HUES64 (cell line): ENCODE data around the gene CREBBP.
"Not testable (repeated sequence)": the region's sequence is repeated elsewhere in the genome, so short reads cannot be mapped to it uniquely, and the experiment has no call there.

Source experiments
- H3K27ac ChIP-seq: 2 replicates; pipeline ENCODE4 v1.7.0; 2013; ENCODE audit warnings: low read depth, low read length, inconsistent platforms
- H3K27me3 ChIP-seq: 2 replicates; pipeline ENCODE4 v1.6.1; 2013; ENCODE audit warnings: mild to moderate bottlenecking, low read length; ENCODE audit not compliant: insufficient read depth
- H3K36me3 ChIP-seq: 2 replicates; pipeline ENCODE4 v1.6.1; 2013; ENCODE audit warnings: mild to moderate bottlenecking, low read length; ENCODE audit not compliant: insufficient read depth
- H3K4me1 ChIP-seq: 2 replicates; pipeline ENCODE4 v1.6.1; 2013; ENCODE audit warnings: mild to moderate bottlenecking, low read length, moderate library complexity; ENCODE audit not compliant: insufficient read depth
- H3K4me3 ChIP-seq: 2 replicates; pipeline ENCODE4 v1.5.1; 2013; ENCODE audit warnings: mild to moderate bottlenecking, low read length, moderate library complexity
- H3K9ac ChIP-seq: 2 replicates; pipeline ENCODE4 v1.6.1; 2013; ENCODE audit warnings: mild to moderate bottlenecking, low read depth, low read length
- H3K9me3 ChIP-seq: 2 replicates; pipeline ENCODE4 v1.6.1; 2013; ENCODE audit warnings: low read depth, low read length; ENCODE audit not compliant: insufficient read depth
- WGBS: fragments of 150-250, 120-280 bp; methylation state at CpG from one replicate; pipeline ENCODE4 v1.1.7; 2013; ENCODE audit warnings: missing lambda C conversion rate; 5-methylcytosine and 5-hydroxymethylcytosine counted together

CREBBP gene

GRCh38 chr16:3717235-3718018 lies 163.1 kb downstream of the CREBBP start, which contains the start of gene TRAP1:
Gene TRAP1 (minus strand): TSS chr16:3717524. CDS start chr16:3717508, 16 bp downstream.
- WGBS = 1% methylated on average over 95 of the region's 95 CpGs
- Histone ChIP-seq H3K9ac (peak within 1 kb of the TSS; percentile 93), H3K27me3 (no peaks in the 10 kb centered on the region), H3K27ac (peak within 1 kb of the TSS; percentile 50), H3K4me1 (peaks cover 9% of the 10 kb centered on the region; the same call in 1 of the 2 replicates), H3K9me3 (no peaks in the 10 kb centered on the region), H3K4me3 (peak within 1 kb of the TSS; percentile 80), H3K36me3 (peaks cover 14% of the 10 kb centered on the region)

DNA sequence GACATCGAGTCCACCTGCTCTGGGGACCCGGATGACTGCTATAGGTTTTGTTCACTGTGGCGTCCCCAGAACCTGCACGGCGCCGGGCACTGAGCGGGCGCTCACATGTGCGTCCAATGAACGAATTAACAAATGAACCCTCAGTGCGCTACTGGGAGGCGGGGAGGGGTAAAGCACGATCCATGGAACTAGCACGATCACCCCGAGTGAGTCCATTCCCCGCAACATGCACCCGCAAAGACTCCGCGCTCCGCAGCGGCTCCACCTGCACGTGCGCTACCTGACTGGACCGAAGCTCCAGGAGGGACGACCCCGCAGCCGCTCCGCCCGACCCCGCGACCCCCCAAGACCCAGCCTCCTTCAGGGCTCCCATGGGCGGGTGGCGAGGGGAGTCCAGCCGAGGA lies 163.7 kb downstream of the CREBBP start:
- under 1% methylated on average over 34 of the region's 34 CpGs for WGBS
- peaks cover 14% of the 10 kb centered on the region for H3K36me3 ChIP-seq
- H3K27me3 ChIP-seq = no peaks in the 10 kb centered on the region
- peak overlapping the region; percentile 93 for H3K9ac ChIP-seq
- H3K9me3 ChIP-seq = no peaks in the 10 kb centered on the region
- peaks cover 9% of the 10 kb centered on the region; the same call in 1 of the 2 replicates for H3K4me1 ChIP-seq
- peak overlapping the region; percentile 39; the same call in 1 of the 2 replicates for H3K27ac ChIP-seq
- H3K4me3 ChIP-seq = peak overlapping the region; percentile 80

DNA sequence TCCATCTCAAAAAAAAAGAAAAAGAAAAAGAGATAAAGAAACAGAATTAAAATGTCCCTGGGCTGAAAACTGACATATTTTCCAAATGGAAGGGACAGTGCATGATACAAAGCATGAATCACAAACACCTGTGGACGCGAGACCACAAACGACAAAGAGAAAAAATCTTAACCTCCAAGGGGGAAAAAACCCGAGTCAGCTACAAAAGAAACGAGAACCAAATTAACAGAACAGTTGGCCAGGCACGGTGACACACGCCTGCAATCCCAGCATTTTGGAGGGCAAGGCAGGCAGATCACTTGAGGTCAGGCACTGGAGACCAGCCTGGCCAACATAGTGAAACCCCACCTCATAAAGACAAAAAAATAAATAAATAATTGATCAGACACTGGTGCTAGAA lies 165.1 kb downstream of the CREBBP start:
- 93% methylated on average over 7 of the region's 7 CpGs for WGBS
- peaks cover 9% of the 10 kb centered on the region; the same call in 1 of the 2 replicates for H3K4me1 ChIP-seq
- H3K9me3 ChIP-seq = no peaks in the 10 kb centered on the region
- no peak overlapping the region for H3K9ac ChIP-seq
- no peak overlapping the region for H3K27ac ChIP-seq
- H3K27me3 ChIP-seq = no peaks in the 10 kb centered on the region
- no peak overlapping the region for H3K4me3 ChIP-seq
- H3K36me3 ChIP-seq = peaks cover 16% of the 10 kb centered on the region

DNA sequence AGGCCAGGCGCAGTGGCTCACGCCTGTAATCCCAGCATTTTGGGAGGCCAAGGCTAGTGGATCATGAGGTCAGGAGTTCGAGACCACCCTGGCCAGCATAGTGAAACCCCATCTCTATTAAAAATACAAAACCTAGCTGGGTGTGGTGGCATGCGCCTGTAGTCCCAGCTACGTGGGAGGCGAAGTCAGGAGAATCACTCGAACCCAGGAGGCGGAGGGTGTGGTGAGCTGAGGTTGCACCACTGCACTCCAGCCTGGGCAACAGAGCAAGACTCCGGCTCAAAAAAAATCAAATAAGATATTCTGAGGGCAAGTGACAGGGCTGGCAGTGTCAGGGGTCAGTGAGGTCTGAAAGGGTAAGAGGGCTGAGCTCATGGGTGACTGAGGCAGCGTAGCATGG lies 166.1 kb downstream of the CREBBP start:
- H3K27me3 ChIP-seq, H3K4me3 ChIP-seq, H3K9ac ChIP-seq, H3K27ac ChIP-seq, H3K9me3 ChIP-seq, H3K4me1 ChIP-seq: not testable (repeated sequence)
- WGBS = 96% methylated on average over 10 of the region's 10 CpGs
- peaks cover 19% of the 10 kb centered on the region for H3K36me3 ChIP-seq

- peaks cover 23% of the 10 kb centered on the region for H3K36me3 ChIP-seq
Observed at GRCh38 chr16:3713587-3714242, 166.8 kb downstream of the CREBBP start.

GRCh38 chr16:3712861-3713372 lies 167.6 kb downstream of the CREBBP start:
- H3K9me3 ChIP-seq = no peaks in the 10 kb centered on the region
- peaks cover 6% of the 10 kb centered on the region; the same call in 1 of the 2 replicates for H3K4me1 ChIP-seq
- 88% methylated on average over 16 of the region's 16 CpGs for WGBS
- no peaks in the 10 kb centered on the region for H3K27me3 ChIP-seq
- H3K27ac ChIP-seq = no peak overlapping the region; the same call in 1 of the 2 replicates
- H3K9ac ChIP-seq = no peak overlapping the region
- H3K4me3 ChIP-seq = no peak overlapping the region
- H3K36me3 ChIP-seq = peaks cover 23% of the 10 kb centered on the region

More at GRCh38 chr16:3713587-3714242, 166.8 kb downstream of the CREBBP start:
- H3K9me3 ChIP-seq = no peaks in the 10 kb centered on the region
- peak overlapping the region; percentile 5; the same call in 1 of the 2 replicates for H3K27ac ChIP-seq
- H3K27me3 ChIP-seq = no peaks in the 10 kb centered on the region
- peaks cover 9% of the 10 kb centered on the region; the same call in 1 of the 2 replicates for H3K4me1 ChIP-seq
- no peak overlapping the region for H3K4me3 ChIP-seq
- no peak overlapping the region for H3K9ac ChIP-seq
- 93% methylated on average over 15 of the region's 15 CpGs for WGBS

DNA sequence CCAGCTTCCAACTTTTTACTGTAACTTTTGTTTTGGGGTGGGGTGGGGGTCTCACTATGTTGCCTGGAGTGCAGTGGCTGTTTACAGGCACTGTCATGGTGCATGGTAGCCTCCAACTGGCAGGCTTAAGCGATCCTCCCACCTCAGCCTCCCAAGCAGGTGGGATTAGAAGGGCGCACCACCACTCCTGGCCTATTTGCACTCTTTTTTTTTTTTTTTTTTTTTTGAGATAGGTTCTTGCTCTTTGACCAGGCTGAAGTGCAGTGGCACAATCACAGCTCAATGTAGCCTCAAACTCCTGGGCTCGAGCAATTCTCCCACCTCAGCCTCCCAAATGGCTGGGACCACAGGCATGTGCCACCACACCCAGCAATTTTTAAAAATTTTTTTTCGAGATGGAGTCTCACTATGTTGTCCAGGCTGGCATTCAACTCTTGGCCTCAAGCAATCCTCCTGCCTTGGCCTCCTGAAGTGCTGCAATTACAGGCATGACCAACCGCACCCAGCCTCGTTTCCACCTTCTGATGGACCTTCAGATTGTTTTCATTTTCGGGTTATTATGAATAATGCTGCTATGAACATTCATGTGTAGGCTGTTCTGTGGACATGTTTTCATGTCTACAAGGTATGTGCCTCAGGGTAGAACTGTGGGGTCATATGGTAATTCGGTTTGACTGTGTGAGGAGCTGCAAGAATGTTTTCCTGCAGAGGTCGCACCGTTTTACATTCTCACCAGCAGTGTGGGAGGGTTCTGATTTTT lies 174.1 kb downstream of the CREBBP start:
- Histone ChIP-seq H3K4me1 (no peaks in the 10 kb centered on the region), H3K27me3 (no peaks in the 10 kb centered on the region), H3K27ac (no peak overlapping the region), H3K36me3 (peaks cover 13% of the 10 kb centered on the region), H3K4me3 (no peak overlapping the region), H3K9ac (no peak overlapping the region), H3K9me3 (no peaks in the 10 kb centered on the region)
- WGBS = 93% methylated on average over 8 of the region's 10 CpGs

DNA sequence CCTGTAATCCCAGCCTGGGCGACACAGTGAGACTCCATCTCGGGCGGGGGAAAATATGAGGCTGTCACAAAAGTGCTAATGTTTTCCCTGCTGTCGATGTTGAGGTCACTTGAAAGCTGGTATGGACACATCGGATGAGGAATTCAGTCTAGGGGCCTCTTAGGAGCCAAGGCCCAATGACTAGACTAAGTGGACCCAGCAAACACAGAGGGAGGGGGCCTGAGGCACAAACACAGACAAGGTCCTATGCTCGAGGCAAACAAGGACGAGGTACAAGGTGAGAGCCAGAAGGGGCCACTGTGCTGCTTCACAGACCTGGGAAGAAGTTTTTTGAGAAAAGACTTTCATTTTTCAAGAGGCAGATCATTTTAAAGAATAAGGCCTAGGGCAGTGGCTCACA lies 178.4 kb downstream of the CREBBP start:
- Histone ChIP-seq H3K9ac (no peak overlapping the region), H3K4me3 (no peak overlapping the region), H3K4me1 (no peaks in the 10 kb centered on the region), H3K27ac (no peak overlapping the region), H3K27me3 (no peaks in the 10 kb centered on the region), H3K36me3 (peaks cover 6% of the 10 kb centered on the region; the same call in 1 of the 2 replicates), H3K9me3 (no peaks in the 10 kb centered on the region)
- 94% methylated on average over 7 of the region's 7 CpGs for WGBS

DNA sequence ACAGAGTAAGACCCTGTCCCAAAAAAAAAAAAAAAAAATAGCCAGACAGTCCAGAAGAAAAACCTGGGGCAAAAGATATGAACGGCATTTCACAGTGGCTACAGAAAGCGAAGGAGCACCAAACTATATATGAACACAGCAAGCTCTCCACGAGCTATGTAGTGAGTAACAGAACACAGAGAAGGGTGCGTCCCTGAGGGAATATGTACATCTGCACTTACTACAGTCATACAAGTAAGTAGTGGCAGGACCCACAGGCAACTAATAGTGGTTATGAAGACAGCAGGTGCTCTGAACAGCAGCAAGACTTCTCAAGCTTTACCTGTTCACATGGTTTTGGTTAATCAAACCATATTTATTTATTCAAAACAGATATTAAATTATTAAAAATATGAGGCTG lies 179.0 kb downstream of the CREBBP start:
- H3K4me1 ChIP-seq = no peaks in the 10 kb centered on the region
- no peaks in the 10 kb centered on the region for H3K27me3 ChIP-seq
- peaks cover 3% of the 10 kb centered on the region; the same call in 1 of the 2 replicates for H3K36me3 ChIP-seq
- no peak overlapping the region for H3K4me3 ChIP-seq
- H3K9ac ChIP-seq = no peak overlapping the region
- 98% methylated on average over 4 of the region's 4 CpGs for WGBS
- H3K9me3 ChIP-seq = no peaks in the 10 kb centered on the region
- H3K27ac ChIP-seq = no peak overlapping the region

- H3K27ac ChIP-seq = no peak overlapping the region
- no peaks in the 10 kb centered on the region for H3K4me1 ChIP-seq
- H3K9ac ChIP-seq = no peak overlapping the region
- H3K4me3 ChIP-seq = no peak overlapping the region
- no peaks in the 10 kb centered on the region for H3K27me3 ChIP-seq
- peaks cover 8% of the 10 kb centered on the region; the same call in 1 of the 2 replicates for H3K36me3 ChIP-seq
- 97% methylated on average over 4 of the region's 4 CpGs for WGBS
- no peaks in the 10 kb centered on the region for H3K9me3 ChIP-seq
Observed at GRCh38 chr16:3698941-3699340, 181.6 kb downstream of the CREBBP start.
